GM18499 (cell line): Measurements from ENCODE around the gene C1QTNF9B.

ENCODE experiments used
- ATAC-seq: cut with Tn5 transposase; IDR thresholded peaks from one replicate; pipeline ENCODE4 v1.9.1; 2021; ENCODE audit warnings: moderate number of reproducible peaks; ENCODE audit not compliant: insufficient read depth, unreplicated experiment

Gene C1QTNF9B

GRCh38 chr13:23861310-23861709, 36.0 kb downstream of the C1QTNF9B start:
- ATAC-seq, result no peak

GRCh38 chr13:23859904-23860303, 37.4 kb downstream of the C1QTNF9B start:
- no peak for ATAC-seq

GRCh38 chr13:23859455-23859854, 37.8 kb downstream of the C1QTNF9B start:
- no peak for ATAC-seq

- no peak for ATAC-seq
These were observed 38.8 kb downstream of the C1QTNF9B start for GRCh38 chr13:23858546-23858945.

GRCh38 chr13:23856008-23856750, 41.1 kb downstream of the C1QTNF9B start:
- no peak for ATAC-seq

GRCh38 chr13:23855360-23855759, 41.9 kb downstream of the C1QTNF9B start:
- no peak for ATAC-seq

GRCh38 chr13:23852351-23852750, 45.0 kb downstream of the C1QTNF9B start:
- no peak for ATAC-seq

- no peak for ATAC-seq
These were observed 46.2 kb downstream of the C1QTNF9B start for GRCh38 chr13:23851106-23851505.

- no peak for ATAC-seq
These were observed 47.2 kb downstream of the C1QTNF9B start for GRCh38 chr13:23850134-23850533.

GRCh38 chr13:23849670-23850069, 47.6 kb downstream of the C1QTNF9B start:
- no peak for ATAC-seq

GRCh38 chr13:23848646-23849141, 48.6 kb downstream of the C1QTNF9B start:
- ATAC-seq, result no peak

GRCh38 chr13:23848019-23848418, 49.3 kb downstream of the C1QTNF9B start:
- no peak for ATAC-seq

GRCh38 chr13:23847497-23847896, 49.8 kb downstream of the C1QTNF9B start:
- no peak for ATAC-seq

GRCh38 chr13:23845105-23845725, 52.1 kb downstream of the C1QTNF9B start:
- no peak for ATAC-seq

GRCh38 chr13:23844132-23844531, 53.2 kb downstream of the C1QTNF9B start:
- ATAC-seq, result no peak

- no peak for ATAC-seq
These were observed 53.9 kb downstream of the C1QTNF9B start for GRCh38 chr13:23843436-23843835.

GRCh38 chr13:23842406-23842805, 54.9 kb downstream of the C1QTNF9B start:
- ATAC-seq, result no peak
